GM20431 (cell line): Measurements from ENCODE around the gene GPR18.
"Not testable (repeated sequence)": the region's sequence is repeated elsewhere in the genome, so short reads cannot be mapped to it uniquely, and the experiment has no call there.

Source experiments
- in situ Hi-C: fragments of 300-500 bp; cut with MseI, MboI; formaldehyde crosslinking; loops from one replicate; pipeline ENCODE4 v1.15.0; 2020; ENCODE audit warnings: low sequenced_read_pairs; ENCODE audit not compliant: unreplicated experiment

Gene GPR18

DNA sequence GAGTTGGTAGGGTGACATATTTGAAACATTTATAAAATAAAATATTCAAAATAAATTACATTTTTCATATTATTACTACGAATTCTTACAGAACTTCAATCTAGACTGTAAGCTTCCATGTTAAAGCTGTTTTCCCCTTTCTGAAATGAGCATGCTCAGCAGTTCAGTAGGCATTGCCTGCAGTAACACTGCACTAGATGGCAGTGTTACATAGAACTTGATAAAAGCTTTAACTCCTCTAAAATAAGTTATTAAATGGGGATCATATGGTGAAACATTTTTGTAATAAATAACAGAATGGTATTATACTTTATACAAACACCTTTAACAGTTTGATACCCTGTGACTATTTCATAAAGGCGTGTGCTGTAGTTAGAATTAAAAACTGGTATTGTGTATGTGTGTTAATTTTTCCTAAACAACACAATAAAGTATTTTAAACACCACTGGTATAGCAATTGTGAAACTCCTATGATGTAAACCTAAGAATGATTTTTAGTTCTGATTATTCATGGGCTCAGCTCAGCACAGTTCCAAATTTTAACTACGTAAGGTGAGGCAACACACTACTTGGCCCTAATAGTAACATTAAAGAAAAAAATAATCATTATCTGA lies 11.6 kb upstream of the GPR18 start:
- in situ Hi-C loops = loop anchor here (10.0 kb wide), 2 partner anchors 75 to 165 kb away; no protein-coding TSS in a partner anchor

DNA sequence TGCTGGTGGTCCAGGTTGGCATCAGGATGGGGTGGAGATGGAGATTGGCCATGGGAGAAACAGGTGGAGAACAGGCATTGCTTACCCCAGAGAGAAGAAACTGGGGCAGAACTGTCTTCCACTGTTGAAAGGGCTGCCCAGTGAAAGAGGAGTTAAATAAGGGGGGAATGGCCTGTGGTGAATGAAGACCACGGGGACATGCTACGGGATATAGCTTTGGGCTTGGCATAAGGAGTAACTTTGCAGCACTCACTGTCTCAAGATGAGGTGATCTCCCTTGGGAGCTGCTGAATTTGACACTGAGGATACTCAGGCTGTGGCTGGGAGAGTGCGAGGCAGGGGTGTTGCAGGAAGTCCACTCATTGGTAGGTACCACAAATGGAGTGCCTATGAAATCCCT lies 10.6 kb upstream of the GPR18 start:
- in situ Hi-C loops = loop anchor here (10.0 kb wide), 2 partner anchors 74 to 166 kb away; no protein-coding TSS in a partner anchor

DNA sequence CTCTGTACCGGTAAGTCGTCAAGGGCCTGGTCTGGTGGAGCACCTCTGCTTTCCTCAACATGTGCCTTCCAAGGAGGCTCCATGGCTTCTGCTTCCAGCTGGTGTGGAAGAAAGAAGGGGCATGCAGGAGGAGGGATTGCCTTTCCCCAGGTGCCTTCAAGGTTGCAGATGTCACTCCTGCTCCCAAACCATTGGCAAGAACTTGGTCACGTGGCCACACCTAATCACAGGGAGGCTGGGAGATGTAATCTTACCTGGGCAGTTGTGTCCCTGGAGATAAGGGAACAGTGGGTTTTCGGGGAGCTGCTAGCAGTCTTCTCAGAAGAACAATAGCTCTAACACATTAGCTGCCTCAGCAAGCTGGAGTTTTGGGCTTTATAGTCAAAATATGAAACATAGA lies 9.7 kb upstream of the GPR18 start:
- in situ Hi-C loops = loop anchor here (10.0 kb wide), 2 partner anchors 73 to 167 kb away; no protein-coding TSS in a partner anchor

DNA sequence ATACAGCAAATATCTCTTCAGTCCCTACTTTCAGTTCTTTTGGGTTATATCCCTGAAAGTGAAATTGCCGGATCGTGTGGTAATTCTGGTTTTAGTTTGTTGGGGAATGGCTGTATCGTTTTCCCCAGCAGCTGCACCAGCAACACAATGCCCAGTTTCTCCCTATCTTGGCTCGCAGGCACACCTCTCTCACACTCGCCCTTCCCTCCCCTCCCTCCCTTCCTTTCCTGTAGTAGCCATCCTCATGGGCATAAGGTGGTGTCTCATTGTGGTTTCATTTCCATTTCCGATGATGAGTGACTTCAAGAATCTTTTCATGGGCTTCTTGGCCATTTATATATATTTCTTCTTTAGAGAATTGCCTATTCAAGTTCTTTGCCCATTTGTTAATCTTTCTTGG lies 8.6 kb upstream of the GPR18 start:
- in situ Hi-C loops = loop anchor here (10.0 kb wide), 2 partner anchors 72 to 168 kb away; no protein-coding TSS in a partner anchor

DNA sequence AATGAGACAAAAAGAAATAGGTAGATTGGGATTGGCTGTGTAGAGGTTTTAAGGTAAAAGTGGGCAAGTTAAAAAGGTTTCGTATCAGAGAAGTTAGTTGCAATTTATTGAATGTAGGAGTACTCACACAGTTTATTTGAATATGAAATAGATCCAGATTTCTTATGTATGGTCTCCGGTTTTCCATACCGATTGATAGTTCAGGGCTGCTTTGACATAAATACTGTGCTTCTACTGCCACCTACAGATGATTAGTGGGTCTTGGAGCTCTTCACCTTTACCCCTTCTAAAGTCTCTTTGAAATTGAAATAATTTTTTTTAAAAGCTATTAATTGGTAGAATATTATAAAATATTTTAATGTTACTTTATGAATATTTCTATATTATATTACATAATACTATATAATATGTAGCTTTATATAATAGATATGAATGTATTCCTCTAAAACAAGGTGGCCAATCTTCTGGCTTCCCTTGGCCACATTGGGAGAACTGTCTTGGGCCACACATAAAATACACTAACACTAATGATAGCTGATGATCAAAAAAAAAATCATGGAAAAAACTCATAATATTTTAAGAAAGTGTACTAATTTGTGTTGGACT lies 7.7 kb upstream of the GPR18 start:
- in situ Hi-C loops = loop anchor here (10.0 kb wide), 2 partner anchors 71 to 169 kb away; no protein-coding TSS in a partner anchor

DNA sequence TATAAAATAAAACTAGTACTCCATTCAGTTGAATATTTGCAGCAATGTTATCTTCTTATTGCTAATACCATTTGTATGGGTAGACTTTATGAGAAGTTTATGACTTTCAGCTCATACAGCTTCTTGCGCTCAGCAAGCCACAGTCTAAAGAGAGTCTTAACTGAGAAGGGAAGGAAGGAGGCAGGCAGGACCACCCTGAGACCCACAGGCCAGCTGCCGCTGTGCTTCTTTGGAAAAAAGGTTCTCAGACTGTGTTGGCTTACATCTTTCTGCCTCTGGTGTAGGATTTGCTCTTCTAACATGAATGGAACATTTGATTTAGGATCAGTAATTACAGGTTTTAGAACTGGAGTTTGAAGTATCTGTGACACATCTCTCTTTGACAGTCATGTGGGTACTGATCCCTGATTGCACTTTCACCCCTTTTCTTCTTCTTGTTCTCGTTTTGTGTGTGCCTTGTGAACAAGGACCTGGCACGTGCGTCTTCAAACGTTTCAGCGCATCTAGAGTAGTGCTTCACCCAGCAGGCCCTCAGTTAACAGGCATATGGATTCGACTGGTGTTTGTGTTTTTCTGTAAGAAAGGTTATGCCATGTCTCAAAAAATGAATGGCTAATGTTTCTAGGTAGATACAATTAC lies 7.1 kb upstream of the GPR18 start:
- in situ Hi-C loops = loop anchor here (10.0 kb wide), 2 partner anchors 70 to 170 kb away; no protein-coding TSS in a partner anchor

DNA sequence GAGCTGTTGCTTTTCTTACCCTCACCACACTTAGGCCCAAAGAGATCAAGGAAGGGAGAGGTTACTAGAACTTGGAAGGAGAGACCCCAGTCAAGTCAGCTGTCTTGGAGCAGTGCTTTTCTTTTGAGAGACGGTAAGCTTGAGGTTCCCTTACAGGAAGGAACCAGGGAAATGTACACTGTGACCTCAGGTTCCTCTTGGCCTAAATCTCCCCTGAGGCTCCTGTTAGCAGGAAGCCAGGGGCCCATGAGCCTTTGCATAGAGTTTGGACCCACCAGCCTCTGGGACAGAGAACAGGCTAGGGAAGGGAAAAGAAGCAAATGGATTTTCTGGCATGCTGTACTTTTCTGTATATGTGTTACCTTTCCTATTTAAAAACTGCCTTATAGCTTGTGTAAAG lies 5.9 kb upstream of the GPR18 start:
- in situ Hi-C loops = loop anchor here (10.0 kb wide), 2 partner anchors 69 to 171 kb away; no protein-coding TSS in a partner anchor

DNA sequence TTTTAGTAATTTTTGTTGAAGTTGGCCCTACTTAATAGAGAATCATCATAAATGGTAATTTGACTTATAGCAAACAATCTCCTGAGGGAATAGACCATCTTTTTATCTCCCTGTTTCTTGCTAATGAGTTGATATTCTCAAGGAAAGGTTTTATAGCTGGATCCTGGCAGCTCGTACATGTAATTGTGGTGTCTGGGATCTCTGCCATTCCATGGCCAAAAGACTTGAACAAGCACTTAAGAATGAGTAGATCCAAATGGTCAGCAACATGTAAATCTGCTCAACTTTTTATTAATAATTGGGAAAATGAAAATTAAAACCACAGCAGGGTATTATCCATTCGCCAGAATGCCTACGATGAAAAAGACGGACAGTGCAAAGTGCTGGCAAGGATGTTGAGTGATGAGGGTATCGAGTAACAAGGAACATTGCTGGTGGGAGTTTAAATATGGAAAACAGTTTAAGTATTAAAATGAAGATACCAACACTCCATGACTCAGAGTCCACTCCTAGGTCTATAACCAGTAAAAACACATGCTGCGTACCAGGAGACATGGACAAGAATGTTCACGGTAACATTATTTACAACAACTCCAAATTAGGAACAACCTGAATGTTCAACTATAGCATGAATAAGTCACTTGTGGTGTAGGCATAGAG lies 5.1 kb upstream of the GPR18 start:
- in situ Hi-C loops = loop anchor here (10.0 kb wide), 2 partner anchors 68 to 172 kb away; no protein-coding TSS in a partner anchor

DNA sequence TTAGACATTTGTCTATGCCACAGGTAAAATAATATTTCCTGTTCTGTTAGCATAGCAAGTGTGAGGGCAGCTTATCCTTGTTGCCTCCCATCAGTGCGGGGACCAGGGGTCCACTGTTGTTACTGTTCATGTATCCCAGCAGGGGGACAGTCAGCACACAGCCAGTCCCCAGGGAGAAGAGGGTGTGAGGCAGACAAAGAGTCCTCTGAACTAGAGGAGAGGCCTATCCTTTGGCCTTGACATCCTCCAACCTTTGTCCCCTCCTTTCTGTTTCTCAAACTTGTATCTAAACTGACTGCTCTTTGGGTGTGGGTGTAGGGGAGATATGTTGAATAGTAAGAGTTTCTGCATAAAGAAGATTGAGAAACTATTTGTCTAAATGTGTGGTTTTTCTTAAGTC lies 2.9 kb upstream of the GPR18 start:
- in situ Hi-C loops = loop anchor here (10.0 kb wide), 2 partner anchors 66 to 174 kb away; no protein-coding TSS in a partner anchor

DNA sequence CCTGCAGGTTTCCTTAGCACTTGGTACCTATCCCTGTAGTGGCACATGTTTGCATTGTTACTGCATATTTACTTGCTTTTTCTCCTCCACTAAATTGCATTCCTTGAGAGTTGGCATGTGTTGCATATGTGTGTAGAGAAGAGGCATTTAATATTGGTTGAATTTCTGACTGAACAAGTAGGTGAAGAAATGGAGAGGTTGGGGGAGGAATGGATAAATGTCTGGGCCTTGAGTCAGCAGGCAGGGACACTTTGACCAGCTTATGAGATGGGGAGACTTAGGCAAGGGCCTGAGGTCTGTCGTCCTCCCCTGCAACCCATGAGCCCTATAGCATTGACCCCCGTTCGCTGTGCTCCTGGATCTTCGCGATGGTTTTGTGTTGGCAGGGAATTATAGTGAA lies 2.0 kb upstream of the GPR18 start:
- in situ Hi-C loops = loop anchor here (10.0 kb wide), 2 partner anchors 65 to 175 kb away; no protein-coding TSS in a partner anchor

DNA sequence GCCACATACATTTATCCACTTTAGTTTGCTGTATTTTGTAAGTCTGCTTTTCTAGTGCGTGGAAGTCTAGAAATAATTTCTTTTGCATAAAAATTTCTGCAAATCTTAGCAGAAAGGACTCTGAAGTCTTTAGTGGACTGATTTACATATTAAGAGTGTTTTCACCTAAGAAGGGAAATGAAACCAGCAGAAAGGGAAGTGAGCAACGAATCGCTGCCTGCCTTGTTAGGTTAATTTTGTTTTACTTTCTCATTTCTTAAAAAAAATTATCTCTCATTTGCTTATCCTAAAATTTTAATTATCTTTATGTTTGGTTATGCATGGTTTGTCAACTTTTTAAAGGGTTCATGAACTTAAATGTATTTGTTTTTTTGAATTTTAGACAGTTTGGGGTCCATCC lies 767 bp upstream of the GPR18 start:
- in situ Hi-C loops = no loop called here

DNA sequence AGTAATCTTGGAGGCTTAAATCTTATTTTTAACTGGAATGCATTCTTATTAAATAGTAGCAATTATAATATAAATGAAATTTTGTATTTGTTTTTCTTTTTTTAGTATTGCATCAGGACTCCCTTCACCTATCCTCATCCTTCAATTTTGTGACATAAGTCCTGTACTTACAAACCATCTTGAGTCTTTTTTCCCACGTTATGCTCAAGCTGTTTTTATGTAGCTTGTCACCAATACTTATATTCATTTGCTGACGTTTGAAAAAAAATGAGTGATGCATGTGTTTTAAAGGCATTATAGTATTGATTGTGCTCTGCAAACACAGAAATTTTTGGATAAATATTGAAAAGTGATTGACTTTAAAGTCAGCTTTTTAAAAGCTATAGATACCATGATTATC lies 888 bp downstream of the GPR18 start:
- in situ Hi-C loops = no loop called here

DNA sequence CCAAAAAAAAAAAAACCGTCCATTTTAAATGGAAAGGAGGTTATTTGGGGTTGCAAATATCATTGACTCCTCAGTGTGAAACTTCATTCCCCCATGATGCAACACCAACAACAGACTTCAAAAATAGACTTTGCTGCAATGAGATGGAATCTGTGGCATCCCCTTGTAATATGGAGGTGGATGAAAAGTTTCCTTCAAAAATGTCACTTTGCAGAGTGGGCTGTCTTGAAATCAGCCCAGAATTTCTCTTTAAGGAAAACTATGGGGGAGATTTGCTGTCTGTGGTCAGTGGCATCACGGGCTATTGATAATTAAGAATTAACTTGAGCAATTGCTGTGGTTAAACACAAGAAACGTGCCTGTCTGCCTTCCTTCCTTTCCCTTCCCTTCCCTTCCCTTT lies 1.5 kb downstream of the GPR18 start:
- in situ Hi-C loops = no loop called here

DNA sequence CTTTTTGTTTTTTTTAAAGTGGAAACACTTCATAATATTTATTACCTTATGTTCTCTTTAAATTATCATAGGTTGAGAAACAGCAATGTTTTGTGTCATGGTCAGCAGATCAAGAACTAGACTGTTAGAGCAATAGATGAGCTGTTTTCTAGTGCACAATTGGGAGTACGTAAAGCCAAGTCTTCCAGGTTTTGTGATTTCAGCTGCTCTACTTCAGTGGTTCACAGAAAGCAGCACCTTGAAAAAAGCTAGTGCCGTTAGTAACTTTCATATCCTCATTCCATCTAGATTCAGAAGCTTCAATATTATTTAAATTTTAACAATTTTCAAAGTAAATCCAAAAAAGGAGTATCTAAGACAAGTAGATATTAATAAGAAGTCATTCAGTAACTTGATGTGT lies 1.9 kb downstream of the GPR18 start:
- in situ Hi-C loops = no loop called here

DNA sequence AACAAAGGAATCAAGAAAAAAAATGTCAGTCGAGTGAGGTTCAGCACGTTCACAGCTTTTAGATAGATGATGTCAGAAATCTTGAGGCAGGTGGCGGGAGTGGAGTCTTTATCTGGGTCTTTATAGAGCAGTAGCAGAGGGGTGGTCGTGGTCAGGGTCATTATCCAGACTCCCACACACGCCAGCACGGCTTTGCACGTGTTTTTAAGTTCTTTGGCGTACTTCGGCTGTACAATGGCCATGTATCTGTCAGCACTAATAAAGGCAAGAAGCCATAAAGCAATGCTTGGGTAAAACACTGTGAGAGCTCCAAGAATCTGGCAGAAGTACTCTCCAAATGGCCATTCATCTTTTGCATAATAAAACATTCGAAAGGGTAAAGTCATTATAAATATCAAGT lies 2.9 kb downstream of the GPR18 start:
- in situ Hi-C loops = no loop called here

DNA sequence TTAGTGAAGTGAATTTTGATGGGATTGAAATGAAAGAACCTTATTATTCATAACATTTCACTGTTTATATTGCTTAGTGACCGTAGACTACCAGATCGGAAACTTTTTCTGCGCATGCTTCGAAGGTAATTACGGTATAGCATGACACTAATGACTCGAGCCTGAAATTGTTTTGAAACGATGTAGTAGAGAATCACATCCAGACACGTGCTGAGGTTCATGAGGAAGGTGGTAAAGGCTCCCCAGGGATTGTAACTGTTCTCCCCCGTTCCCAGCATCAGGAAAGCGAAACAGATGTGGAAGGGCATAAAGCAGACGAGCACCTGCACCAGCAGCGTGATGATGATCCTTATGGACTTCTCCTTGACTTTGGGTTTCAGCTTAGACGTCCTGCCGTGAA lies 3.3 kb downstream of the GPR18 start:
- in situ Hi-C loops = no loop called here

DNA sequence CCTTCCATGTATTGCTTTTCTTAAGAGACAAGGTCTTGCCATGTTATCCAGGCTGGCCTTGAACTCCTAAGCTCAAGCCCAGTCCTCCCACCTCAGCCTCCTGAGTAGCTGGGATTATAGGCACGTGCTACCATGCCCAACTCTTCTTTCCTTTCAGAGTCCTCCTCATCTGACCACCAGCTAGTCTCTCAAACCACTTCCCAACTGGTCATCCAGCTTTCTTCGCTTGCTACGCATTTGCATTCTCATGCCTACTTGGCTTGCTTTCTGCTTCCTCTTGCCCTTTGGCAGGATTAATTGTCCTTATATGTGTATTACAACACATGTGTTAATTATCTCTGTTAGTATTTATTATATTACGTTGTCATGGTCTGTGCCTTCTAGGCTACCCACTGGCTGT lies 6.3 kb downstream of the GPR18 start:
- in situ Hi-C loops = no loop called here

DNA sequence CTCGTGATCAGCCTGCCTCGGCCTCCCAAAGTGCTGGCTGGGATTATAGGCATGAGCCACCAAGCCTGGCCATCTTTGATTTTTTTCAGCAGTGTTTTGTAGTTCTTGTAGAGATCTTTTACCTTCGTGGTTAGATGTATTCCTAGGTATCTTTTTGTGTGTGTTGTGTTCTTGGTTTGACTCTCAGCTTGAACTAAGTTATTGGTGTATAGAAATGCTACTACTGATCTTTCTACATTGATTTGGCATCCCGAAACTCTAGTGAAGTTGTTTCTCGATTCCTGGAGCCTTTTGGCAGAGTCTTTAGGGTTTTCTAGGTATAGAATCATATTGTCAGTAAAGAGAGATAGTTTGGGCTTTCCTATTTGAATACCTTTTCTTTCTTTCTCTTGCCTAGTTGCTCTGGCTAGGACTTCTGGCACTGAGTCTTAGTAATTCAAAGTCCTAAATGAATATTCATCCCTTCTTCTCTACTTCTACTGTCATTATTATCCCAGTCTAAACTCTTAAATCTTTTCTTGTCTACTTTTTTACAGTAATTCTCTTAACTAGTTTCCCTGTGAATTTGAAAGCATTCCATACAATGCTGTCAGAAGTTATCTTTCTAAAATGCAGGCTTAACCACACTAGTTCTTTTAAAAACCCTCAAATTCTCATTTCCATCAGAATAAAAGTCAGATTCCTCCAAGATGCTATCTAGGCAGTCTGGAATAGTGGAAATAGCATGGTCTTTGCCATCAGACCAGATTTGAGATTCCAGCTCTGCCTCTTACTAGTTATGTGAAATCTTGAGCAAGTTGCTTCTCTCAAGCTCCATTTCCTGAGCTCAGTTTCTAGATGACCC lies 7.0 kb downstream of the GPR18 start:
- in situ Hi-C loops = no loop called here

DNA sequence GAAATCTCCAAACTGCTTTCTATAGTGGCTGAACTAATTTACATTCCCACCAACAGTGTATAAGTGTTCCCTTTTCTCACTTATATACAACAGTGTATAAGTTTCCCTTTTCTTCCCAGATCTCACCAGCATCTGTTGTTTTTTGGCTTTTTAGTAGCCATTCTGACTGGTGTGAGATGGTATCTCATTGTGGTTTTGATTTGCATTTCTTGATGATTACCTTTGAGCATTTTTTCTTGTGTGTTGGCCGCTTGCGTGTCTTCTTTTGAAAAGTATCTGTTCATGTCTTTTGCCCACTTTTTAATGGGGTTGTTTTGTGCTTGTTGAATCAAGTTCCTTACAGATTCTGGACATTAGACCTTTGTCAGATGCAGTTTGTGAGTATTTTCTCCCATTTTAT lies 8.6 kb downstream of the GPR18 start:
- in situ Hi-C loops = not testable (repeated sequence)

DNA sequence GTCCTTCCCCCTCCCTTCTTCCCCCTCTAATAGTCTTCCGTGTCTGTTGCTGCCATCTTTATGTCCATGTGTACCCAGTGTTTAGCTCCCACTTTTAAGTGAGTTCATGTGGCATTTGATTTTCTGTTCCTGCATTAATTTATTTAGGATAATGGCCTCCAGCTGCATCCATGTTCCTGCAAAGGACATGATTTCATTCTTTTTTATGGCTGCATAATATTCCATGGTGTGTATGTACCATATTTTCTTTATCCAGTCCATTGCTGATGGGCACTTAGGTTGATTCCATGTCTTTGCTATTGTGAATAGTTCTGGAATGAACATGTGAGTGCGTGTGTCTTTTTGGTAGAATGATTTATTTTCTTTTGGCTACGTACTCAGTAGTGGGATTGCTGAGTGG lies 9.0 kb downstream of the GPR18 start:
- in situ Hi-C loops = not testable (repeated sequence)
